NCI-H82 treated with DMSO at 0.1 percent for 48 hours (cell line): ENCODE results near the gene P3H1.
A peak's percentile ranks its signal among the peaks of the same experiment; 100 is the strongest.
"Not testable (repeated sequence)": the region's sequence is repeated elsewhere in the genome, so short reads cannot be mapped to it uniquely, and the experiment has no call there.

Experiments used
- DNase-seq: peaks from one replicate; lab custom pipeline; 2025; ENCODE audit not compliant: unreplicated experiment; lab: John Stamatoyannopoulos, UW

P3H1 gene

GRCh38 chr1:42733415-42734200, 33.2 kb downstream of the P3H1 start:
- DNase-seq: no peak

GRCh38 chr1:42732126-42732680, 34.6 kb downstream of the P3H1 start:
- peak; percentile 89 for DNase-seq

GRCh38 chr1:42731585-42731984, 35.2 kb downstream of the P3H1 start:
- DNase-seq: no peak

- no peak for DNase-seq
Observed at GRCh38 chr1:42730988-42731387, 35.8 kb downstream of the P3H1 start.

- DNase-seq: no peak
Observed at GRCh38 chr1:42730002-42730401, 36.8 kb downstream of the P3H1 start.

- DNase-seq: not testable (repeated sequence)
Observed at GRCh38 chr1:42725820-42726219, 41.0 kb downstream of the P3H1 start.

GRCh38 chr1:42723511-42723910, 43.3 kb downstream of the P3H1 start:
- no peak for DNase-seq

- not testable (repeated sequence) for DNase-seq
Observed at GRCh38 chr1:42722403-42722802, 44.4 kb downstream of the P3H1 start.

- no peak for DNase-seq
Observed at GRCh38 chr1:42721926-42722325, 44.9 kb downstream of the P3H1 start.

- DNase-seq: no peak
Observed at GRCh38 chr1:42720868-42721267, 46.0 kb downstream of the P3H1 start.

GRCh38 chr1:42714441-42714840, 52.4 kb downstream of the P3H1 start:
- not testable (repeated sequence) for DNase-seq

- DNase-seq: no peak
Observed at GRCh38 chr1:42713293-42713692, 53.5 kb downstream of the P3H1 start.

- DNase-seq: not testable (repeated sequence)
Observed at GRCh38 chr1:42712808-42713207, 54.0 kb downstream of the P3H1 start.

GRCh38 chr1:42703888-42704464, 62.9 kb downstream of the P3H1 start:
- DNase-seq: no peak

GRCh38 chr1:42700006-42700405, 66.8 kb downstream of the P3H1 start:
- no peak for DNase-seq

GRCh38 chr1:42698081-42698813, 68.6 kb downstream of the P3H1 start:
- no peak for DNase-seq
